Activated B cell treated with CpG ODN at 0.5 μM for 24 hours (primary cell): ENCODE results near the gene NUP62. TPM values are rescaled to one million over a fixed set of nuclear protein-coding genes. Genes with fewer than 3 reads are reported as not detected.

Source experiments
- ATAC-seq: fragments of 200-7000 bp; cut with Tn5 transposase; one replicate; pipeline ENCODE4 v1.10.0; 2021; ENCODE audit warnings: low read depth, mild to moderate bottlenecking, moderate library complexity
- CTCF ChIA-PET: fragments of 350-600 bp; sonication (Branson Sonifier 250); formaldehyde crosslinking; loops from one replicate; lab custom pipeline; 2021; ENCODE audit warnings: antibody characterized with exemption; lab: Charles Lee
- POLR2A ChIA-PET: fragments of 350-600 bp; sonication (Branson Sonifier 250); formaldehyde crosslinking; loops from one replicate; lab custom pipeline; 2021; ENCODE audit warnings: antibody characterized with exemption; lab: Charles Lee
- DNase-seq: peaks from one replicate; pipeline ENCODE4 v3.0.0; 2022
- H3K27ac Mint-ChIP-seq: one replicate; pipeline ENCODE4 v1.8.0; 2020; ENCODE audit warnings: mixed read lengths
- H3K27me3 Mint-ChIP-seq: one replicate; pipeline ENCODE4 v1.8.0; 2021; ENCODE audit warnings: mixed read lengths
- H3K36me3 Mint-ChIP-seq: one replicate; pipeline ENCODE4 v1.8.0; 2021; ENCODE audit warnings: low read depth, mixed read lengths
- H3K4me1 Mint-ChIP-seq: one replicate; pipeline ENCODE4 v1.8.0; 2021; ENCODE audit warnings: mixed read lengths
- H3K4me3 Mint-ChIP-seq: one replicate; pipeline ENCODE4 v1.8.0; 2020; ENCODE audit warnings: mild to moderate bottlenecking, mixed read lengths
- H3K9me3 Mint-ChIP-seq: one replicate; pipeline ENCODE4 v1.8.0; 2020; ENCODE audit warnings: mixed read lengths
- CTCF ChIP-seq: fragments of 200-600 bp; IDR thresholded peaks from one replicate; pipeline ENCODE4 v1.8.0; 2022; ENCODE audit warnings: antibody characterized with exemption, mild to moderate bottlenecking
- intact Hi-C: fragments of 100-400 bp; cut with micrococcal nuclease; formaldehyde crosslinking; loops from one replicate; pipeline ENCODE4 v1.15.1; 2024
- total RNA-seq: library from RNA; stranded (reverse); gene quantifications from 2 replicates; pipeline ENCODE4 v1.2.3, GENCODE V29; 2022

Gene NUP62
- total RNA-seq, 1 donor from 2014 or later: 114 TPM

- Mint-ChIP-seq H3K9me3 (no peaks in the 10 kb centered on the region), H3K27ac (no peak overlapping the region), H3K4me1 (peaks cover 19% of the 10 kb centered on the region), H3K36me3 (no peaks in the 10 kb centered on the region), H3K4me3 (no peak overlapping the region), H3K27me3 (peaks cover 26% of the 10 kb centered on the region)
- intact Hi-C loops: no loop called here
- ATAC-seq (no peak), DNase-seq (no peak)
- no peak for TF ChIP-seq CTCF
- POLR2A ChIA-PET: no interaction called here
- CTCF ChIA-PET: no interaction called here
These were observed 25.6 kb upstream of the NUP62 start for GRCh38 chr19:49954933-49955332.

- peaks cover 19% of the 10 kb centered on the region for H3K4me1 Mint-ChIP-seq
- TF ChIP-seq CTCF: no peak
- no peak overlapping the region for H3K4me3 Mint-ChIP-seq
- ChIA-PET POLR2A (interaction anchor here (0.6 kb wide), 1 partner anchor 21 kb away, joined by 5 read pairs; no protein-coding TSS in a partner anchor), CTCF (no interaction called here)
- no peak for DNase-seq
- peaks cover 28% of the 10 kb centered on the region for H3K27me3 Mint-ChIP-seq
- no peak overlapping the region for H3K27ac Mint-ChIP-seq
- intact Hi-C loops: no loop called here
- no peaks in the 10 kb centered on the region for H3K9me3 Mint-ChIP-seq
- no peak for ATAC-seq
- no peaks in the 10 kb centered on the region for H3K36me3 Mint-ChIP-seq
These were observed 25.0 kb upstream of the NUP62 start for GRCh38 chr19:49954092-49954829.

GRCh38 chr19:49953416-49953815, 24.1 kb upstream of the NUP62 start:
- no peak overlapping the region for H3K4me3 Mint-ChIP-seq
- intact Hi-C loops: no loop called here
- ChIA-PET CTCF (no interaction called here), POLR2A (interaction anchor here (0.5 kb wide), 1 partner anchor 458 kb away, joined by 3 read pairs; no protein-coding TSS in a partner anchor)
- H3K27ac Mint-ChIP-seq: no peak overlapping the region
- no peaks in the 10 kb centered on the region for H3K9me3 Mint-ChIP-seq
- peaks cover 19% of the 10 kb centered on the region for H3K4me1 Mint-ChIP-seq
- ATAC-seq (no peak), DNase-seq (no peak)
- H3K36me3 Mint-ChIP-seq: no peaks in the 10 kb centered on the region
- TF ChIP-seq CTCF: no peak
- H3K27me3 Mint-ChIP-seq: peaks cover 28% of the 10 kb centered on the region

- Mint-ChIP-seq H3K27me3 (peaks cover 26% of the 10 kb centered on the region), H3K9me3 (no peaks in the 10 kb centered on the region), H3K27ac (no peak overlapping the region), H3K4me3 (no peak overlapping the region), H3K36me3 (no peaks in the 10 kb centered on the region), H3K4me1 (peaks cover 19% of the 10 kb centered on the region)
- intact Hi-C loops: no loop called here
- no peak for ATAC-seq
- DNase-seq: no peak
- ChIA-PET POLR2A (no interaction called here), CTCF (no interaction called here)
- TF ChIP-seq CTCF: no peak
These were observed 23.6 kb upstream of the NUP62 start for GRCh38 chr19:49952906-49953305.

- TF ChIP-seq CTCF: no peak
- DNase-seq: no peak
- Mint-ChIP-seq H3K4me1 (peaks cover 19% of the 10 kb centered on the region), H3K27ac (no peak overlapping the region), H3K4me3 (no peak overlapping the region), H3K9me3 (no peaks in the 10 kb centered on the region), H3K27me3 (peaks cover 25% of the 10 kb centered on the region), H3K36me3 (no peaks in the 10 kb centered on the region)
- ChIA-PET POLR2A (no interaction called here), CTCF (no interaction called here)
- ATAC-seq: no peak
- intact Hi-C loops: no loop called here
These were observed 23.2 kb upstream of the NUP62 start for GRCh38 chr19:49952479-49952836.
